ENCODE results near the gene MAP1S.

- TF ChIP-seq POLR2AphosphoS5 (IDR thresholded peaks at IDR 0.05; ENCODE audit: low read depth, low read length): no peak
- no peak for TF ChIP-seq ZBTB33 (IDR thresholded peaks at IDR 0.05; ENCODE audit: borderline replicate concordance, low read depth)
- TF ChIP-seq CTCF (IDR thresholded peaks at IDR 0.05): no peak
Measured at GRCh38 chr19:17680230-17680722, 39.0 kb upstream of the MAP1S start.

Data from SK-N-SH (cell line).